HG02973 (cell line): ENCODE results near the gene NKD2.
"Not testable (repeated sequence)": the region's sequence is repeated elsewhere in the genome, so short reads cannot be mapped to it uniquely, and the experiment has no call there.

Experiments
- ATAC-seq: cut with Tn5 transposase; IDR thresholded peaks from one replicate; pipeline ENCODE4 v1.9.1; 2021; ENCODE audit warnings: moderate library complexity; ENCODE audit not compliant: unreplicated experiment

NKD2 gene

DNA sequence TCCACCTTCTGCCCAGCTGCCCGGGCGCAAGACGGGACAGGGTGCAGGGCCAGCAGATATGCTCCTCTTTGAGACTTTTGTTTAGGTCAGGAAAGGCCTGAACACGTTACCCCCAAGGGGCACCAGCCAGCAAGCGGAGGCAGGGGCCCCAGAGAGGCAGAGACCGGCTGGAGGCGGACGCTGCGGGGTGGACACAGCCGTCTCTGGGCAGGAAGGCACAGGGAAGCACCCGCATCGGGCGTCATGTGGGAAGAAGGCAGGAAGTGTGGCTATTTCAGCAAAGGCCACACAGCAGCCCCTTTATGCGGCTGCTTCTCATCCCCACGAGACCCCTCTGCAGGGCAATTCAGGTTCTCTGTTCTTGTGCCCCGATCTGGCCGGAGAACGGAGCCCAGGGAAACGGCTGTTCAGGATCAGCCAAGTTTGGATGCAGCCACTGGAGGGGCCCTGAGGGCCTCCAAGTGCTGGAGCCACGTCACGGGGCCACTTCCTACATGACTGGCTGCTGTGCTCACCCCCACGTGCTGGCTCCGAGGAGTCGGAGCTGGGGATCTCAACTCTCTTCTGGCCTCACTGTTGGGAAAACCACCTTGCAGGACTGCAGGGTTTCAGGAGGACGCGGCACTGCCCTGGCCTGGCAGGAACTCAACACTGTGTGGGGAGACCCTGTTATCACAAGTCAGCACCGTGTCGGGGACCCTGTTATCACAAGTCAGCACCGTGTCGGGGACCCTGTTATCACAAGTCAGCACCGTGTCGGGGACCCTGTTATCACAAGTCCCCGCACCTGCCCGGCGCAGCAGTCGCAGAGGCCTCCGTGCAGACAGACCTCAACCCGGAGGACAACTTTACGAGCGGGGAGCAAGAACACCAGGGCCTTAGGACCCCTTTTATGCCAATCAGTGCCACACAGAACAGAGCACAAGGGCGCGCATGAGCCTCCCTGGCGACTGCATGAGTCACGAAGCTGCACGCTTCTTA, 58.8 kb downstream of the NKD2 start:
- ATAC-seq, result no peak

- ATAC-seq, result no peak
Observed at GRCh38 chr5:1068204-1068894, 59.7 kb downstream of the NKD2 start.

- ATAC-seq, result no peak
Observed at GRCh38 chr5:1068895-1069719, 60.5 kb downstream of the NKD2 start.

DNA sequence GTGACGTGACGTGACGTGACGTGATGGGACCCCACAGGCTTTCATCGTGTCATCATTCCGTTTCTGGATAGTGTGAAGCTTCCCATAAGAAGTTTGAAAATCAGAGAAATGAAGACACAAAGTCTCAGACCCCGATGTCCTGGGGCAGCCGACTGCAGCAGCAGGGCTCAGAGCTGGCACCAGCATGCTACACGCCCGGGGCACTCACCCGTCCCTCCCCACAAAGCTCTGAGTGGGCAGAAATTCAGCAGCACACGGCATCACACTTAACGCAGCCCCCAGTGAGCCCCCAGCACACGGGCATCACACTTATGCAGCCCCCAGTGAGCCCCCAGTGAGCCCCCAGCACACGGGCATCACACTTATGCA, 61.1 kb downstream of the NKD2 start:
- ATAC-seq, result no peak

GRCh38 chr5:1073239-1074102, 64.9 kb downstream of the NKD2 start:
- ATAC-seq, result no peak

- no peak for ATAC-seq
Observed at GRCh38 chr5:1074226-1074625, 65.6 kb downstream of the NKD2 start.

- ATAC-seq, result no peak
Observed at GRCh38 chr5:1074816-1075554, 66.4 kb downstream of the NKD2 start.

DNA sequence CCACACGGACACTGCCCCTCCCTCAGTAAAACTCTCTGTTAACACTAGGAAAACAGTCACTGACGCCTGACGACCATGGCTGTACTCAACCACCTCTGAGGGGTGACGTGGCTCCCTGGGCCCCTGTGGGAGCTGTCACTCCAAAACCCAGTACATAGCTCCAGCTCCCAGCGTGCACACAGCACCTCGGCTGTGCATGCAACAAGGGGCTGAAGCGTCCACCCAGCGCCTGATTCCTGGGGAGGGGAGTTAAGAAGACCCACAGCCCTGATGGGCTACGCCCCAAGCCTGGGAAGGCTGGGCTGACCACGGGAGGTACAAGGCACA, 66.9 kb downstream of the NKD2 start:
- ATAC-seq, result no peak

- ATAC-seq, result no peak
Observed at GRCh38 chr5:1075931-1076330, 67.3 kb downstream of the NKD2 start.

GRCh38 chr5:1076406-1076805, 67.8 kb downstream of the NKD2 start:
- no peak for ATAC-seq

DNA sequence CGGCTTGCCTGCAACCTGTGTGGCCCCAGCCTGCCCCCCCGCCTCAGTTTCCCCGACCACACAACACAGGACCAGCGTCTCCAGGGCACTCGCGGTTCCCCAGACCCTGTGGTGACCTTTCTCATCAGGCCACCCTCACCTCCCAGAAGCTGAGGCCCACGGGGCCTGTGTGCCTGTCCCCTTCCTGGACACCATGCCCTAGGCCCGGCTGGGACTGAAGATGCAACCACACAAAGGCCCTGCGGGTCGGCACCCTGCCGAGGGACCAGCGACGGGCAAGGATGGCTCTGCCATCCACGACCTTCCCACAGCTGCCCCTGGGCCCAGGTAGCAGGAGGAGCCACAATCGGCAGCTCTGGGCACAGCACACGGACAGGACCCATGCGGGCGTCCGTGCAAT, 68.4 kb downstream of the NKD2 start:
- ATAC-seq, result no peak

DNA sequence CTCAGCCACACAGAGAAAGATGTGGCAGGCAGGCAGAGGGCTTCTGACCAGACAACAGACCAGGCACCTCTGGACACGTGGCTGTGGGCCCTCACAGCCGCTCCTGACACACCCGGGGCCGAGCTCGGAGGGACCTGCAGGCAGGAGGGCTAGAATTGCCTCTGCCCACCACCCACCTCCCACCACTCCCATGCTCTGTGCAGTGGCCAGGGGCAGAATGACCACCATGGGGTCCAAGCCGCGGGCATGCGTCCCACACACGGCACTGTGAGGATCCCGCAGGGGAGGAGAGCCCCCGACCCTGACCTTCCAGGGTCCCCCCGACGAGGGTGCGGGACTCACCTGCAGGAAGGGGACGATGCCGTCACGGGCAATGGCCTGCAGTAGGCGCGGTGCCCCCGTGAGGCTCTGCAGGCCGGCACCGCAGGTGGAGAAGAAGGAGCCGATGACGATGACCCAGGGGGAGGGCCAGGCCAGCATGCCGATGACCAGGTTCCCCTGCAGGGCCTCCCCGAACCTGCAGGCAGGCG, 69.0 kb downstream of the NKD2 start:
- no peak for ATAC-seq

DNA sequence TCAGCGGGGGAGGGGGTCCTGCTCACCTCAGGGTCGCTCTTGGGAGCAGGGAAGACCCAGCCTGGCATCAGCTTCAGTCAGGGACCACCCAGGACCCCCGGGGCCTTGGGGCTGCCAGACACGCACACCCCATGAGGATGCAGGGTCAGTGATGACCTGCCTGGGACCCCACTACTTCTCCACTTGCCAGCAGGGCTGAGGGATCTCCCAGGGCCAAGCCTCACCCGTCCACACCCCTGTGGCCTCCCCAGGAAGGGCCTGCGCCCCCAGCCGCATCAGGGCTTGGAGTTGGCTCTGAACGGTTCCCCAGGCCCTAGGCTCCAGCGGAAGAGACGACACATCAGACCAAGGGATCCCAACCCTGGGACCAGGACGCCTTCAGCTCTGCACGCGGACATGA, 69.6 kb downstream of the NKD2 start:
- ATAC-seq, result no peak

DNA sequence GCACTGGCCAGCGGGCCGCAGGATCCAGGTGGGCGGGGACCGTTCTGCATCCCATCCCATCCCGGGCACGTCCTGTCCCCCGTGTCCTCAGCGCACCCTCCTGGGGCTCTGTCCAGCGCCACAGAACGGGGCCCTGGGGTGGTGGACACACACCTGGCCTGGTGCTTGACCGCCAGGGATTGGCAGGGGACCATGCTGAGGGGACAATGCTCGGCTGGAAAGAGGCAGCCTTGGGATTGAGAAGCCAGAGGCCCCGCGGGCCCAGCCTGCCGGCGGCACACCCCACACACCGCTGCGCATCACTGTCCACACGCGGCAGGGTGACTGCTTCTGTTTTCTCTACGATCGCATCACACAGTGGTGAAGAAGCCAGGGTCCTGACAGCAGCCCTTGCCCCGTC, 70.2 kb downstream of the NKD2 start:
- no peak for ATAC-seq

DNA sequence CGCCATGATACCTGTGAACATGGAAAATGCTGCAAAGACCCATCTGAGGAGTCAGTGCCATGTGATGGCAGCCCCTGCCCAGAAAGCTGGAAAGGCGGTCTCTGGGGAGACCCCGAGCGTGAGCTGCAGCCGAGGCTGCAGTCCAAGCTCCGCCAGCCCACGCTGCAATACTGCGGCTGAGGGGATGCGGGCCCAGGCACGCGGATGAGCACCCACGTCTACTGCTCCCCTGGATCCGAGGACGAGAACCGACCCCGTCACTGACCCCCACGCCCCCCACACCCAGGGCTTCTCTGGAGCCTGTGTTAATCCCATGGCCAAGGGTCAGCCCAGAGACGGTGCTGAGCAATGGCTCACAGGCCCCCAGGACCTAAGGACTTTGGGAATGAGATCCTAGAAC, 70.9 kb downstream of the NKD2 start:
- ATAC-seq, result no peak

DNA sequence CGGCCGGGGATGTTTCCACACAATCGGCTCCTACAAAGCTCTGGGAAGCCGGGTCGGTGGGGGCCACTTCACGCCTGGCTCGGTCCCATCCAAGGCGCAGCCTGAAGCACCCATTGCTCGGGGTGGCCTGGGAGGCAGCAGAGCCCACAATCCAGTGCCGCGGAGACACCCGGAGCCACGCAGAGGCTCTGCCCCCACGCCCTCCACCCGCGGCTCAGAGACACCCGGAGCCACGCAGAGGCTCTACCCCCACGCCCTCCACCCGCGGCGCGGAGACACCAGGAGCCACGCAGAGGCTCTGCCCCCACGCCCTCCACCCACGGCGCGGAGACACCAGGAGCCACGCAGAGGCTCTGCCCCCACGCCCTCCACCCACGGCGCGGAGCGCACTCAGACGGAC, 71.4 kb downstream of the NKD2 start:
- ATAC-seq, result no peak

GRCh38 chr5:1080432-1080831, 71.8 kb downstream of the NKD2 start:
- no peak for ATAC-seq

DNA sequence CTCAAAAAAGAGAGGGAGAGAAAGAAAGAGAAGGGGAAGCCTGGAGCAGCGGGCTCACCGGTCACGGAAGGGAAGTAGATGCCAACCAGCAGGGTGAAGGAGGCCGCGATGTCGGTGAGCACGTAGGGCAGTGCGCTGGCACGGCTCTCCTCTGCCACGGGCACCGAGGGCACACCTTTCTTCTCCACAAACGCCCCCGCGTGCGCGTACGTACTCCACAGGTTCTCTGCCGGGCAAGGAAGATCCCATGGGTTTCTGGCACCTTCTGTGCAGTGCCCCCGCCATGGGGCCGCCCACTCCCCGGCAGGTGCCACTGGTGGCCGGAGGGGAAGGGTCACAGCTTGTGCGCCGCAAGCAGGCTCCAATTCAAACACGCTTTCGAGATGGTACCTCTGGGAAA, 72.9 kb downstream of the NKD2 start:
- no peak for ATAC-seq

GRCh38 chr5:1083026-1083425, 74.4 kb downstream of the NKD2 start:
- ATAC-seq, result not testable (repeated sequence)
